ENCODE data around the gene DLG5.

GRCh38 chr10:77811831-77812430, 114.6 kb downstream of the DLG5 start:
- TF ChIP-seq CTCF (conservative IDR thresholded peaks at IDR 0.05) (no peak), EZH2 (IDR thresholded peaks at IDR 0.05; ENCODE audit: low read depth) (no peak)

Data from PC-9 (cell line).